WTC11 (cell line): ENCODE results near the gene AKAP13. TPM values are rescaled to one million over a fixed set of nuclear protein-coding genes. Genes with fewer than 3 reads are reported as not detected.

ENCODE experiments used
- ATAC-seq: fragments of 200-7000 bp; cut with Tn5 transposase; 2 replicates; pipeline ENCODE4 v1.10.0; 2021; ENCODE audit warnings: mild to moderate bottlenecking, moderate library complexity
- CTCF ChIA-PET: fragments of 300-600 bp; sonication (Branson Sonifier 250); formaldehyde crosslinking; loops from one replicate; lab custom pipeline; 2021; ENCODE audit warnings: antibody characterized with exemption; lab: Charles Lee
- POLR2A ChIA-PET: fragments of 350-600 bp; sonication (Branson Sonifier 250); formaldehyde crosslinking; loops from one replicate; lab custom pipeline; 2021; ENCODE audit warnings: antibody characterized with exemption; lab: Charles Lee
- DNase-seq: peaks from one replicate; pipeline ENCODE4 v3.0.0; 2021; ENCODE audit warnings: low spot score
- H3K27ac Mint-ChIP-seq: 2 replicates; pipeline ENCODE4 v1.8.0; 2021; ENCODE audit warnings: mixed read lengths
- H3K27me3 Mint-ChIP-seq: 2 replicates; pipeline ENCODE4 v1.8.0; 2021; ENCODE audit warnings: low read depth, mild to moderate bottlenecking, moderate library complexity, mixed read lengths
- H3K36me3 Mint-ChIP-seq: 2 replicates; pipeline ENCODE4 v1.8.0; 2021; ENCODE audit warnings: mixed read lengths
- H3K4me1 Mint-ChIP-seq: 2 replicates; pipeline ENCODE4 v1.8.0; 2022; ENCODE audit warnings: mixed read lengths
- H3K4me3 Mint-ChIP-seq: 2 replicates; pipeline ENCODE4 v1.8.0; 2021; ENCODE audit warnings: mild to moderate bottlenecking, moderate library complexity, mixed read lengths
- H3K9me3 Mint-ChIP-seq: 2 replicates; pipeline ENCODE4 v1.8.0; 2021; ENCODE audit warnings: mixed read lengths
- ATF6 ChIP-seq: sonication (generic); formaldehyde crosslinking; IDR thresholded peaks from 2 replicates; pipeline ENCODE4 v1.8.1; 2023; ENCODE audit warnings: mild to moderate bottlenecking, missing genetic modification reagents
- CBFB ChIP-seq: sonication (generic); formaldehyde crosslinking; IDR thresholded peaks from 2 replicates; pipeline ENCODE4 v1.8.1; 2022; ENCODE audit warnings: mild to moderate bottlenecking, low read depth, missing genetic modification reagents
- FOXK1 ChIP-seq: sonication (generic); formaldehyde crosslinking; IDR thresholded peaks from 2 replicates; pipeline ENCODE4 v1.8.0; 2022; ENCODE audit warnings: mild to moderate bottlenecking, moderate library complexity, missing genetic modification reagents
- FOXP1 ChIP-seq: sonication (generic); formaldehyde crosslinking; IDR thresholded peaks from 2 replicates; pipeline ENCODE4 v1.8.0; 2022; ENCODE audit warnings: missing genetic modification reagents, mild to moderate bottlenecking, moderate library complexity, borderline replicate concordance
- HMGA2 ChIP-seq: fragments of 250-450 bp; sonication (Bioruptor Pico); IDR thresholded peaks from 2 replicates; pipeline ENCODE4 v1.4.0; 2021; ENCODE audit warnings: mild to moderate bottlenecking, moderate library complexity
- NFE2L1 ChIP-seq: sonication (generic); formaldehyde crosslinking; IDR thresholded peaks from 2 replicates; pipeline ENCODE4 v1.8.1; 2023; ENCODE audit warnings: missing genetic modification reagents
- NR3C1 ChIP-seq: sonication (generic); formaldehyde crosslinking; conservative IDR thresholded peaks from 2 replicates; pipeline ENCODE4 v1.8.1; 2023; ENCODE audit warnings: low read depth, mild to moderate bottlenecking, missing genetic modification reagents
- STAT6 ChIP-seq: sonication (generic); formaldehyde crosslinking; conservative IDR thresholded peaks from 2 replicates; pipeline ENCODE4 v1.8.1; 2023; ENCODE audit warnings: mild to moderate bottlenecking, low read depth, missing genetic modification reagents, moderate library complexity
- TEAD1 ChIP-seq: sonication (generic); formaldehyde crosslinking; IDR thresholded peaks from 2 replicates; pipeline ENCODE4 v1.8.0; 2022; ENCODE audit warnings: mild to moderate bottlenecking, missing genetic modification reagents
- ZNF138 ChIP-seq: sonication (generic); formaldehyde crosslinking; conservative IDR thresholded peaks from 2 replicates; pipeline ENCODE4 v1.8.1; 2022; ENCODE audit warnings: mild to moderate bottlenecking, moderate library complexity, missing genetic modification reagents
- ZNF232 ChIP-seq: sonication (generic); formaldehyde crosslinking; IDR thresholded peaks from 2 replicates; pipeline ENCODE4 v1.8.0; 2022; ENCODE audit warnings: mild to moderate bottlenecking, missing genetic modification reagents
- ZNF423 ChIP-seq: fragments of 250-450 bp; sonication (Bioruptor Pico); IDR thresholded peaks from 2 replicates; pipeline ENCODE4 v2.1.2; 2022; ENCODE audit warnings: mild to moderate bottlenecking, moderate library complexity
- ZNF425 ChIP-seq: fragments of 250-450 bp; sonication (Bioruptor Pico); conservative IDR thresholded peaks from 2 replicates; pipeline ENCODE4 v1.9.0; 2021; ENCODE audit warnings: mild to moderate bottlenecking
- total RNA-seq: library from RNA; stranded (reverse); gene quantifications from 3 replicates; pipeline ENCODE4 v1.2.3, GENCODE V29; 2021
- TF ChIP-seq, protein P1 (sequence below): sonication (generic); formaldehyde crosslinking; IDR thresholded peaks from 2 replicates; pipeline ENCODE4 v1.8.0; 2022; ENCODE audit warnings: mild to moderate bottlenecking, missing genetic modification reagents
- TF ChIP-seq, protein P2 (sequence below): sonication (generic); formaldehyde crosslinking; IDR thresholded peaks from 2 replicates; pipeline ENCODE4 v1.8.0; 2022; ENCODE audit warnings: mild to moderate bottlenecking, missing genetic modification reagents
- TF ChIP-seq, protein P3 (sequence below): fragments of 250-450 bp; sonication (Bioruptor Pico); IDR thresholded peaks from 2 replicates; pipeline ENCODE4 v1.9.0; 2021; ENCODE audit warnings: mild to moderate bottlenecking

AKAP13 gene
- total RNA-seq, 1 experiment from 2014 or later = 50.3 TPM

DNA sequence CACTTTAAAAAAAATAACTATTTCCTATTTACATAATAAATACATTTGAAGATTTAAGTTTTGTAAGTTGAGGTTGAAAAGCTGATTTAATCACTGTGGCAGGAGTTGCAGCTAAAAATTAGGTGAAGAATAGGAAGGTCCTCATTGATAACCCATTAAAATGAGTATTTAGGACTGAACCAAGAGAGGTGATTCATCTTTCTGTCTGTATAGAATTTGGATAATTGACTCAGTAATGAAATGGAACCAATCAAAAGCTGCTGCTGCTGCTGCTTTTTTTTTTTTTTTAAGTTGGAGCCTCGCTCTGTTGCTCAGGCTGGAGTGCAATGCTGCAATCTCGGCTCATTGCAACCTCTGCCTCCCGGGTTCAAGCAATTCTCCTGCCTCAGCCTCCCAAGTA, 223.8 kb downstream of the AKAP13 start (continued):
- TF ChIP-seq STAT6 (CRISPR knock-in tag) = no peak
- TF ChIP-seq, protein P1, sequence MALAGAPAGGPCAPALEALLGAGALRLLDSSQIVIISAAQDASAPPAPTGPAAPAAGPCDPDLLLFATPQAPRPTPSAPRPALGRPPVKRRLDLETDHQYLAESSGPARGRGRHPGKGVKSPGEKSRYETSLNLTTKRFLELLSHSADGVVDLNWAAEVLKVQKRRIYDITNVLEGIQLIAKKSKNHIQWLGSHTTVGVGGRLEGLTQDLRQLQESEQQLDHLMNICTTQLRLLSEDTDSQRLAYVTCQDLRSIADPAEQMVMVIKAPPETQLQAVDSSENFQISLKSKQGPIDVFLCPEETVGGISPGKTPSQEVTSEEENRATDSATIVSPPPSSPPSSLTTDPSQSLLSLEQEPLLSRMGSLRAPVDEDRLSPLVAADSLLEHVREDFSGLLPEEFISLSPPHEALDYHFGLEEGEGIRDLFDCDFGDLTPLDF (CRISPR knock-in tag) = no peak
- TF ChIP-seq ZNF423 (CRISPR knock-in tag) = no peak
- TF ChIP-seq TEAD1 (CRISPR knock-in tag) = no peak
- no peak for TF ChIP-seq HMGA2

DNA sequence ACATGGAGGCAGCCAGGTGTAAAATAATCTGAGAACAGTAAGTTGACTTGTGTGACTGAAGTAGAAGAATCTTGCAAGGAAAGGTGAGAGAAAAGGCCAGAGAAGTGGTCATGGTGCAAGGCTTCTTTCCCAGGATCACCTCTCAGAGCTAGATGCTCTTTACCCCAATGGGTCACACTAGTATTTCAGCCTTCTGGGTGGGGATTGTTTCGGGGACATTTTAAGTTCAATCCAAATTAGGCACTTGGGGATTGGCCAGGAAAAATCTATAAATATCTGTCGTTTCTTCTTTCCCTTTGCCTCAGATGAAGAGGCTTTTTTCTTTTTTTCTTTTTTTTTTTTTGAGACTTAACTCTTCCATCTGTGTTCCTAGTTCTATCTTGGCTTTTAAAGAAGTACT, 226.3 kb downstream of the AKAP13 start:
- Mint-ChIP-seq H3K27ac (no peak overlapping the region), H3K4me1 (no peaks in the 10 kb centered on the region), H3K4me3 (no peak overlapping the region), H3K9me3 (no peaks in the 10 kb centered on the region), H3K36me3 (no peaks in the 10 kb centered on the region), H3K27me3 (no peaks in the 10 kb centered on the region)
- no peak for DNase-seq
- POLR2A ChIA-PET = no interaction called here
- no peak for ATAC-seq
- TF ChIP-seq FOXK1 (CRISPR knock-in tag) (no peak), TEAD1 (CRISPR knock-in tag) (no peak), ZNF138 (no peak), FOXP1 (no peak), NR3C1 (CRISPR knock-in tag) (no peak)
- CTCF ChIA-PET = no interaction called here

DNA sequence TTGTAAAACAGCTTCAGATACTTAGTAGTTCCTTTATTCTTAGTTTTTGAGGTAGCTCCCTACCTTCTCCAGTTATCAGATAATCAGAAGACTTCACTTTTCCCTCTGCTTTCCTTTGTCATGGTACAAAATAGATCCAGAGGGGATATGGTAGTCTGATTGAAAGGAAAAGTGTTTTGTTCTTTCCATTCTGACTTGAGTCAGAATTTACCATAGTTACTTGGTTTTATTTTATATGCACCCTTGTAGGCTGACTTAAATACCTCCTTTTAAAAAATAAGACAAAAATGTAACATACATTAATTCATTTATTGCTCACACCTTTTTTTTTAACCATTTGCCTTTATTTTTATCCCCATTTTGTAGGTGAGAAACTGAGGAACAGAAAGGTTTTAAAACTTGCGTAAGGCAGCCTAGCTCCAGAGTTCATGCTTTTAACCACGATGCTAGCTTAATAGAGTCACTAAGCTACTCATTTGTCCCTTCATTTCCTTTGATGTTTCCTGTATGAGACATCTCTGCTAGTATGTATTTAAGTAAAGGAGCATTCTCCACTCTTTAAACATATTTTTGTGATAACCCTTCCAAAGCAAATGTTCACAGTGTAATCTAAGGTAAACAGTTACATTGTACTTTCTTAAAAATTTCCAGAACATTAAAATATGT, 226.9 kb downstream of the AKAP13 start:
- no peak for ATAC-seq
- Mint-ChIP-seq H3K27me3 (no peaks in the 10 kb centered on the region), H3K27ac (no peak overlapping the region)
- TF ChIP-seq NFE2L1 (no peak), ATF6 (no peak), ZNF425 (no peak), ZNF138 (no peak), CBFB (CRISPR knock-in tag) (no peak), ZNF232 (CRISPR knock-in tag) (no peak)
- TF ChIP-seq, protein P1 (CRISPR knock-in tag) = no peak
- TF ChIP-seq, protein P2, sequence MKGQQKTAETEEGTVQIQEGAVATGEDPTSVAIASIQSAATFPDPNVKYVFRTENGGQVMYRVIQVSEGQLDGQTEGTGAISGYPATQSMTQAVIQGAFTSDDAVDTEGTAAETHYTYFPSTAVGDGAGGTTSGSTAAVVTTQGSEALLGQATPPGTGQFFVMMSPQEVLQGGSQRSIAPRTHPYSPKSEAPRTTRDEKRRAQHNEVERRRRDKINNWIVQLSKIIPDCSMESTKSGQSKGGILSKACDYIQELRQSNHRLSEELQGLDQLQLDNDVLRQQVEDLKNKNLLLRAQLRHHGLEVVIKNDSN (CRISPR knock-in tag) = no peak
- TF ChIP-seq, protein P3, sequence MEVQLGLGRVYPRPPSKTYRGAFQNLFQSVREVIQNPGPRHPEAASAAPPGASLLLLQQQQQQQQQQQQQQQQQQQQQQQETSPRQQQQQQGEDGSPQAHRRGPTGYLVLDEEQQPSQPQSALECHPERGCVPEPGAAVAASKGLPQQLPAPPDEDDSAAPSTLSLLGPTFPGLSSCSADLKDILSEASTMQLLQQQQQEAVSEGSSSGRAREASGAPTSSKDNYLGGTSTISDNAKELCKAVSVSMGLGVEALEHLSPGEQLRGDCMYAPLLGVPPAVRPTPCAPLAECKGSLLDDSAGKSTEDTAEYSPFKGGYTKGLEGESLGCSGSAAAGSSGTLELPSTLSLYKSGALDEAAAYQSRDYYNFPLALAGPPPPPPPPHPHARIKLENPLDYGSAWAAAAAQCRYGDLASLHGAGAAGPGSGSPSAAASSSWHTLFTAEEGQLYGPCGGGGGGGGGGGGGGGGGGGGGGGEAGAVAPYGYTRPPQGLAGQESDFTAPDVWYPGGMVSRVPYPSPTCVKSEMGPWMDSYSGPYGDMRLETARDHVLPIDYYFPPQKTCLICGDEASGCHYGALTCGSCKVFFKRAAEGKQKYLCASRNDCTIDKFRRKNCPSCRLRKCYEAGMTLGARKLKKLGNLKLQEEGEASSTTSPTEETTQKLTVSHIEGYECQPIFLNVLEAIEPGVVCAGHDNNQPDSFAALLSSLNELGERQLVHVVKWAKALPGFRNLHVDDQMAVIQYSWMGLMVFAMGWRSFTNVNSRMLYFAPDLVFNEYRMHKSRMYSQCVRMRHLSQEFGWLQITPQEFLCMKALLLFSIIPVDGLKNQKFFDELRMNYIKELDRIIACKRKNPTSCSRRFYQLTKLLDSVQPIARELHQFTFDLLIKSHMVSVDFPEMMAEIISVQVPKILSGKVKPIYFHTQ (CRISPR knock-in tag) = no peak
- TF ChIP-seq, all 79 proteins: peak for 0
- no peaks in the 10 kb centered on the region for H3K4me1 Mint-ChIP-seq
- no peak overlapping the region for H3K4me3 Mint-ChIP-seq
- no peaks in the 10 kb centered on the region for H3K36me3 Mint-ChIP-seq
- DNase-seq = no peak
- ChIA-PET CTCF (no interaction called here), POLR2A (no interaction called here)
- no peaks in the 10 kb centered on the region for H3K9me3 Mint-ChIP-seq
